Brain microvascular endothelial cell (primary cell): ENCODE data around the gene GNPDA1.

Source experiments
- DNase-seq: peaks from one replicate; pipeline ENCODE4 v3.0.0-alpha.2; 2020
- H3K27ac ChIP-seq: fragments of 250-450 bp; sonication (Bioruptor Pico); 2 replicates; pipeline ENCODE4 v1.5.1; 2020; ENCODE audit warnings: mild to moderate bottlenecking, moderate library complexity
- H3K27me3 ChIP-seq: fragments of 250-450 bp; sonication (Bioruptor Pico); replicated peaks from 2 replicates; pipeline ENCODE4 v1.5.1; 2020; ENCODE audit warnings: mild to moderate bottlenecking
- H3K36me3 ChIP-seq: fragments of 250-450 bp; sonication (Bioruptor Pico); replicated peaks from 2 replicates; pipeline ENCODE4 v1.5.1; 2020; ENCODE audit warnings: mild to moderate bottlenecking
- H3K4me3 ChIP-seq: 2 replicates; pipeline ENCODE4 v1.5.1; 2011; ENCODE audit warnings: low read depth, mild to moderate bottlenecking, control low read depth, low read length, moderate library complexity
- CTCF ChIP-seq: IDR thresholded peaks from 2 replicates; pipeline ENCODE4 v1.5.1; 2011; ENCODE audit warnings: low read depth, mild to moderate bottlenecking, moderate library complexity, low read length, control low read depth, inconsistent platforms; ENCODE audit errors: missing control alignments
- in situ Hi-C: cut with HindIII; loops from 2 replicates; pipeline ENCODE4 v1.10.0; 2017; ENCODE audit warnings: low sequenced_read_pairs, low pct_ligation_motif_present

GNPDA1 gene

GRCh38 chr5:141968914-141969608 lies 43.8 kb downstream of the GNPDA1 start, which contains the start of gene RNF14:
TSS of gene RNF14 (plus strand) at chr5:141969105. CDS start at chr5:141973589, 4,484 bp downstream.
- Histone ChIP-seq H3K27me3 (no peaks in the 10 kb centered on the region), H3K4me3 (peak within 1 kb of the TSS; percentile 93), H3K27ac (peak within 1 kb of the TSS; percentile 82), H3K36me3 (peaks cover 2% of the 10 kb centered on the region)
- DNase-seq: peak; percentile 89
- TF ChIP-seq CTCF: peak; percentile 72
- in situ Hi-C loops: no loop called here

GRCh38 chr5:141966963-141967333 lies 45.9 kb downstream of the GNPDA1 start:
- peaks cover 2% of the 10 kb centered on the region for H3K36me3 ChIP-seq
- no peak overlapping the region for H3K27ac ChIP-seq
- in situ Hi-C loops: no loop called here
- H3K4me3 ChIP-seq: no peak overlapping the region
- DNase-seq: no peak
- TF ChIP-seq CTCF: no peak
- H3K27me3 ChIP-seq: no peaks in the 10 kb centered on the region

GRCh38 chr5:141966275-141966962 lies 46.4 kb downstream of the GNPDA1 start:
- no peak for TF ChIP-seq CTCF
- in situ Hi-C loops: no loop called here

GRCh38 chr5:141965071-141965470 lies 47.8 kb downstream of the GNPDA1 start:
- in situ Hi-C loops: no loop called here
- H3K4me3 ChIP-seq: no peak overlapping the region
- no peaks in the 10 kb centered on the region for H3K36me3 ChIP-seq
- no peak for TF ChIP-seq CTCF
- H3K27ac ChIP-seq: no peak overlapping the region
- no peak for DNase-seq
- H3K27me3 ChIP-seq: no peaks in the 10 kb centered on the region

More at GRCh38 chr5:141966275-141966962, 46.4 kb downstream of the GNPDA1 start:
- no peak overlapping the region for H3K27ac ChIP-seq
- H3K36me3 ChIP-seq: peaks cover 2% of the 10 kb centered on the region
- no peak for DNase-seq
- no peak overlapping the region for H3K4me3 ChIP-seq
- H3K27me3 ChIP-seq: no peaks in the 10 kb centered on the region

GRCh38 chr5:141963701-141964100 lies 49.1 kb downstream of the GNPDA1 start:
- in situ Hi-C loops: no loop called here
- DNase-seq: no peak
- no peak for TF ChIP-seq CTCF
- no peak overlapping the region for H3K27ac ChIP-seq
- no peaks in the 10 kb centered on the region for H3K36me3 ChIP-seq
- no peak overlapping the region for H3K4me3 ChIP-seq
- no peaks in the 10 kb centered on the region for H3K27me3 ChIP-seq
